Urinary bladder (tissue), 4 donors: ENCODE results near the gene PPFIA1. TPM values are rescaled to one million over a fixed set of nuclear protein-coding genes. Genes with fewer than 3 reads are reported as not detected.

Experiments
- DNase-seq: peaks from one replicate; pipeline ENCODE4 v3.0.0-alpha.2; 2015; ENCODE audit errors: extremely low spot score
- H3K27ac ChIP-seq: one replicate; pipeline ENCODE4 v1.5.1; 2013; ENCODE audit warnings: low read depth, mild to moderate bottlenecking, moderate library complexity
- H3K36me3 ChIP-seq: one replicate; pipeline ENCODE4 v1.6.1; 2013; ENCODE audit warnings: mild to moderate bottlenecking, moderate library complexity; ENCODE audit not compliant: insufficient read depth
- H3K4me1 ChIP-seq: one replicate; pipeline ENCODE4 v1.6.1; 2013; ENCODE audit warnings: mild to moderate bottlenecking, moderate library complexity; ENCODE audit not compliant: insufficient read depth
- H3K4me3 ChIP-seq: one replicate; pipeline ENCODE4 v1.5.1; 2013; ENCODE audit warnings: low read depth, low read length
- whole genome bisulfite sequencing: extraction: QIAGEN DNeasy Blood & Tissue Kit; methylation state at CpG from one replicate; pipeline ENCODE4 v1.1.7; 2013; 5-methylcytosine and 5-hydroxymethylcytosine counted together
- polyA plus RNA-seq: library from polyadenylated mRNA; stranded (reverse); fragments of 200-250 nt; gene quantifications from one replicate; pipeline ENCODE4 v1.2.3, GENCODE V29; 2013
- total RNA-seq: library from RNA; depleted of rRNA; stranded (reverse); fragments of >200 nt; gene quantifications from one replicate; pipeline ENCODE4 v1.2.3, GENCODE V29; 2014
- donor health status: healthy with polysubstance abuse.
- donor health status: healthy.

Gene PPFIA1
- total and polyA plus RNA-seq, 2 donors = 25.5 to 54.0 TPM

- Histone ChIP-seq H3K27ac (no peak overlapping the region), H3K36me3 (no peaks in the 10 kb centered on the region), H3K4me3 (no peak overlapping the region), H3K4me1 (no peaks in the 10 kb centered on the region)
- DNase-seq = no peak
- WGBS = 86% methylated on average over 20 of the region's 20 CpGs
These were observed 42.2 kb downstream of the PPFIA1 start for GRCh38 chr11:70312401-70313357.

- WGBS = 86% methylated on average over 8 of the region's 8 CpGs
- H3K4me1 ChIP-seq = no peaks in the 10 kb centered on the region
- no peak overlapping the region for H3K4me3 ChIP-seq
- H3K27ac ChIP-seq = no peak overlapping the region
- H3K36me3 ChIP-seq = no peaks in the 10 kb centered on the region
- DNase-seq = no peak
These were observed 43.5 kb downstream of the PPFIA1 start for GRCh38 chr11:70313945-70314344.

GRCh38 chr11:70314730-70315129 lies 44.2 kb downstream of the PPFIA1 start:
- Histone ChIP-seq H3K36me3 (no peaks in the 10 kb centered on the region), H3K4me3 (no peak overlapping the region), H3K27ac (no peak overlapping the region), H3K4me1 (no peaks in the 10 kb centered on the region)
- WGBS = 83% methylated on average over 10 of the region's 10 CpGs
- DNase-seq = no peak

GRCh38 chr11:70315716-70316115 lies 45.2 kb downstream of the PPFIA1 start:
- Histone ChIP-seq H3K4me1 (no peaks in the 10 kb centered on the region), H3K36me3 (no peaks in the 10 kb centered on the region), H3K27ac (no peak overlapping the region), H3K4me3 (no peak overlapping the region)
- DNase-seq = no peak
- 89% methylated on average over 4 of the region's 4 CpGs for WGBS

GRCh38 chr11:70317581-70318305 lies 47.3 kb downstream of the PPFIA1 start:
- DNase-seq = no peak
- Histone ChIP-seq H3K4me3 (no peak overlapping the region), H3K4me1 (no peaks in the 10 kb centered on the region), H3K36me3 (no peaks in the 10 kb centered on the region), H3K27ac (no peak overlapping the region)
- WGBS = 96% methylated on average over 14 of the region's 14 CpGs

GRCh38 chr11:70319396-70320076 lies 49.0 kb downstream of the PPFIA1 start:
- H3K27ac ChIP-seq = no peak overlapping the region
- no peaks in the 10 kb centered on the region for H3K36me3 ChIP-seq
- DNase-seq = no peak
- no peak overlapping the region for H3K4me3 ChIP-seq
- 80% methylated on average over 10 of the region's 10 CpGs for WGBS
- no peaks in the 10 kb centered on the region for H3K4me1 ChIP-seq

- WGBS = 77% methylated on average over 2 of the region's 2 CpGs
- DNase-seq = no peak
- no peaks in the 10 kb centered on the region for H3K36me3 ChIP-seq
- H3K27ac ChIP-seq = no peak overlapping the region
- H3K4me1 ChIP-seq = no peaks in the 10 kb centered on the region
- no peak overlapping the region for H3K4me3 ChIP-seq
These were observed 52.2 kb downstream of the PPFIA1 start for GRCh38 chr11:70322666-70323065.

- DNase-seq = no peak
- 88% methylated on average over 1 of the region's 1 CpG for WGBS
- Histone ChIP-seq H3K27ac (no peak overlapping the region), H3K4me3 (no peak overlapping the region), H3K4me1 (no peaks in the 10 kb centered on the region), H3K36me3 (no peaks in the 10 kb centered on the region)
These were observed 53.3 kb downstream of the PPFIA1 start for GRCh38 chr11:70323806-70324205.

GRCh38 chr11:70324376-70325115 lies 54.1 kb downstream of the PPFIA1 start:
- H3K4me1 ChIP-seq = no peaks in the 10 kb centered on the region
- H3K27ac ChIP-seq = no peak overlapping the region
- H3K4me3 ChIP-seq = no peak overlapping the region
- DNase-seq = no peak
- peaks cover 2% of the 10 kb centered on the region for H3K36me3 ChIP-seq
- 87% methylated on average over 10 of the region's 10 CpGs for WGBS

GRCh38 chr11:70325824-70326223 lies 55.3 kb downstream of the PPFIA1 start:
- 69% methylated on average over 3 of the region's 3 CpGs for WGBS
- Histone ChIP-seq H3K4me3 (no peak overlapping the region), H3K4me1 (no peaks in the 10 kb centered on the region), H3K36me3 (peaks cover 2% of the 10 kb centered on the region), H3K27ac (no peak overlapping the region)
- no peak for DNase-seq

- no peak overlapping the region for H3K4me3 ChIP-seq
These were observed 55.9 kb downstream of the PPFIA1 start for GRCh38 chr11:70326365-70326811.

GRCh38 chr11:70326833-70327232 lies 56.3 kb downstream of the PPFIA1 start:
- no peak for DNase-seq
- H3K36me3 ChIP-seq = peaks cover 2% of the 10 kb centered on the region
- 59% methylated on average over 2 of the region's 2 CpGs for WGBS

More at GRCh38 chr11:70326365-70326811, 55.9 kb downstream of the PPFIA1 start:
- H3K36me3 ChIP-seq = peaks cover 2% of the 10 kb centered on the region
- H3K27ac ChIP-seq = no peak overlapping the region
- WGBS = 31% methylated on average over 6 of the region's 6 CpGs
- DNase-seq = no peak
- H3K4me1 ChIP-seq = no peaks in the 10 kb centered on the region

GRCh38 chr11:70327717-70328116 lies 57.2 kb downstream of the PPFIA1 start:
- Histone ChIP-seq H3K4me3 (no peak overlapping the region), H3K36me3 (peaks cover 2% of the 10 kb centered on the region), H3K27ac (no peak overlapping the region), H3K4me1 (no peaks in the 10 kb centered on the region)
- WGBS = 95% methylated on average over 10 of the region's 10 CpGs
- no peak for DNase-seq

More at GRCh38 chr11:70326833-70327232, 56.3 kb downstream of the PPFIA1 start:
- Histone ChIP-seq H3K4me1 (no peaks in the 10 kb centered on the region), H3K4me3 (no peak overlapping the region), H3K27ac (no peak overlapping the region)
